Right atrium auricular region (tissue), 2 donors: ENCODE results near the gene PGLYRP4. TPM values are rescaled to one million over a fixed set of nuclear protein-coding genes. Genes with fewer than 3 reads are reported as not detected.

Experiments used
- DNase-seq: peaks from one replicate; pipeline ENCODE4 v3.0.0-alpha.2; 2019; ENCODE audit warnings: low spot score
- H3K27ac ChIP-seq, 2 donors: fragments of 200-600 bp; sonication (generic); 1 replicate in 1 of 2; 2 replicates in 1 of 2; pipeline ENCODE4 v1.5.1; 2016 to 2019
- H3K27me3 ChIP-seq, 2 donors: fragments of 200-600 bp; sonication (generic); one replicate each; pipeline versions ENCODE4 v1.5.1 to v1.6.0; 2017 to 2019
- H3K36me3 ChIP-seq: fragments of 200-600 bp; sonication (generic); one replicate; pipeline ENCODE4 v1.5.1; 2016
- H3K4me1 ChIP-seq, 2 donors: fragments of 200-600 bp; sonication (generic); one replicate each; pipeline versions ENCODE4 v1.5.1 to v1.6.0; 2017 to 2019
- H3K4me3 ChIP-seq, 2 donors: fragments of 200-600 bp; sonication (generic); 1 replicate in 1 of 2; 2 replicates in 1 of 2; pipeline ENCODE4 v1.5.1; 2017 to 2019; ENCODE audit warnings: mild to moderate bottlenecking in 1 of 2, moderate library complexity in 1 of 2
- H3K9me3 ChIP-seq, 2 donors: fragments of 200-600 bp; sonication (generic); one replicate each; pipeline ENCODE4 v1.5.1; 2019
- total RNA-seq, 2 donors: library from RNA; depleted of rRNA; stranded (reverse); fragments of >200 nt; gene quantifications; one replicate each; pipeline ENCODE4 v1.1.0, GENCODE V29; 2016
- TF ChIP-seq, protein P1 (sequence below), 2 donors: fragments of 200-600 bp; sonication (generic); IDR thresholded peaks; one replicate each; pipeline ENCODE4 v1.5.1; 2019; ENCODE audit warnings: antibody characterized with exemption in 2 of 2

Gene PGLYRP4
- total RNA-seq, 2 donors from 2014 or later, result not detected

DNA sequence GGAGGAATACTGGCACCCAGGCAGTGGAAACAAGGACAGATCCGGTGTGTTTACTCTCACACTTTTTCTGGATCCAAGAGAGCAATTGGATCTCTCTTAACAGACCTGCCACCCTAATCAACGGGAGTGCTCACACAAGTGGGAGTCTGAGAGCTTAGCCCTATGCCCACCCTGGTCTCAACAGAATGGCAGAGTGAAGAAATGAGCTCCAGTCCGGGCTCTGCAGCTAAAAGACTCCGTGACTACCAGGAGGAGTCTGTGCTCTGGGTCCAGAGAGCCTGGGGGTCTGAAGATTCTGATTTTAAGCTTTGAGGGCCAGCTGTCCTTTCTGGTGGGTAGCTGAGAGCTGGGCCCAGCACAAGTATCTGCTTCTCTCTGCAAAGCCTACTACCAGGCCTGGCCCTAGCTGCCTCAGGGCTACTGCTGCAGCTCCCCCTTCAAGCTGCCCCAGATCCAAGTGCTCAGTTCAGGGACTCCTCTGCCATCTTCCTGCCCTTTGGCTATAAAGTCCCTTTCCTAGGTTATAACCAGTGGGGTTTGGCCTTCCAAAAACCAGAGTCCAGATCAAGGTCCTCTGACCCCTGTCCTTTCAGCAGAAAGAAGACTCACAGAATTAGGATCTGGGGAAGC lies 13.0 kb upstream of the PGLYRP4 start:
- Histone ChIP-seq H3K27me3 (no peaks in the 10 kb centered on the region), H3K9me3 (no peaks in the 10 kb centered on the region), H3K4me3 (no peak overlapping the region), H3K4me1 (no peaks in the 10 kb centered on the region), H3K36me3 (no peaks in the 10 kb centered on the region), H3K27ac (no peak overlapping the region)
- DNase-seq, result no peak
- TF ChIP-seq, protein P1, sequence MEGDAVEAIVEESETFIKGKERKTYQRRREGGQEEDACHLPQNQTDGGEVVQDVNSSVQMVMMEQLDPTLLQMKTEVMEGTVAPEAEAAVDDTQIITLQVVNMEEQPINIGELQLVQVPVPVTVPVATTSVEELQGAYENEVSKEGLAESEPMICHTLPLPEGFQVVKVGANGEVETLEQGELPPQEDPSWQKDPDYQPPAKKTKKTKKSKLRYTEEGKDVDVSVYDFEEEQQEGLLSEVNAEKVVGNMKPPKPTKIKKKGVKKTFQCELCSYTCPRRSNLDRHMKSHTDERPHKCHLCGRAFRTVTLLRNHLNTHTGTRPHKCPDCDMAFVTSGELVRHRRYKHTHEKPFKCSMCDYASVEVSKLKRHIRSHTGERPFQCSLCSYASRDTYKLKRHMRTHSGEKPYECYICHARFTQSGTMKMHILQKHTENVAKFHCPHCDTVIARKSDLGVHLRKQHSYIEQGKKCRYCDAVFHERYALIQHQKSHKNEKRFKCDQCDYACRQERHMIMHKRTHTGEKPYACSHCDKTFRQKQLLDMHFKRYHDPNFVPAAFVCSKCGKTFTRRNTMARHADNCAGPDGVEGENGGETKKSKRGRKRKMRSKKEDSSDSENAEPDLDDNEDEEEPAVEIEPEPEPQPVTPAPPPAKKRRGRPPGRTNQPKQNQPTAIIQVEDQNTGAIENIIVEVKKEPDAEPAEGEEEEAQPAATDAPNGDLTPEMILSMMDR (IDR thresholded peaks at IDR 0.05), result no peak

DNA sequence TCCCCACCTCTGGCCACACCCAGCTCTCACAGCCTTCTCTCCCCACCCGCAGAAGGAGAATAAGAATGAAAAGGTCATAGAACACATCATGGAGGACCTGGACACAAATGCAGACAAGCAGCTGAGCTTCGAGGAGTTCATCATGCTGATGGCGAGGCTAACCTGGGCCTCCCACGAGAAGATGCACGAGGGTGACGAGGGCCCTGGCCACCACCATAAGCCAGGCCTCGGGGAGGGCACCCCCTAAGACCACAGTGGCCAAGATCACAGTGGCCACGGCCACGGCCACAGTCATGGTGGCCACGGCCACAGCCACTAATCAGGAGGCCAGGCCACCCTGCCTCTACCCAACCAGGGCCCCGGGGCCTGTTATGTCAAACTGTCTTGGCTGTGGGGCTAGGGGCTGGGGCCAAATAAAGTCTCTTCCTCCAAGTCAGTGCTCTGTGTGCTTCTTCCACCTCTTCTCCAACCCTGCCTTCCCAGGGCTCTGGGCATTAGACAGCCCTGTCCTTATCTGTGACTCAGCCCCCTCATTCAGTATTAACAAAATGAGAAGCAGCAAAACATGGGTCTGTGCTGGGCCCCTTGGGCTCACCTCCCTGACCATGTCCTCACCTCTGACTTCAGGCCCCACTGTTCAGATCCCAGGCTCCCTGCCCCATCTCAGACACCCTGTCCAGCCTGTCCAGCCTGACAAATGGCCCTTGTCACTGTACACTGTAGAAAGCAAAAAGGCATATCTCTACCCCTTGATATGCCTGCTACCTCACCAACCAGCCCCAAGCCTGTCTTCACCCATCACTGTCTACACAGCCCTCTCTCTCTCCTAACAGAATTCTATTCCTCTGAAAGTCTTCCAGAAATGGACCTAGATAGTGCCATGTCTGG lies 12.2 kb upstream of the PGLYRP4 start:
- Histone ChIP-seq H3K4me1 (no peaks in the 10 kb centered on the region), H3K27me3 (no peaks in the 10 kb centered on the region), H3K36me3 (no peaks in the 10 kb centered on the region), H3K9me3 (no peaks in the 10 kb centered on the region), H3K4me3 (no peak overlapping the region), H3K27ac (no peak overlapping the region)
- peak; percentile 28 for DNase-seq
- TF ChIP-seq, protein P1 (IDR thresholded peaks at IDR 0.05), result no peak

DNA sequence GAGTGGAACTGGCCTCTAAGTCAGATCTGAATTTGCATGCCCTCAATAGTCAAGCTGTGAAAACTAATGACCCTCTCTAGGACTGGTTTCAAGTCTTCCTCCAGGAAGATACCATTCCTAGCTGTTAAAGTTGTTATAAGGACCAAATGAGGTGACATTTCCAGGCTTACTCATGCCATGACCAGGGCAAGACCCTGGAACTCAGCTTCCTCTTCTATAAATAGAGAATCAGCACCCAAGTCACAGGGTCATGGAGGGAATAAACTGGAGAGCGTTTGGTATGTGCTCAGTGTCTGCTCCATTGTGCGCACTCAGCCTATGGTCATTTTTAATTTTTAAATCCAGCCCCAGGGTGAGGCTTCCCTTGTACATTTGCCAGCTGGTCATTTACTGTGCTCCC lies 11.5 kb upstream of the PGLYRP4 start:
- Histone ChIP-seq H3K36me3 (no peaks in the 10 kb centered on the region), H3K4me3 (no peak overlapping the region), H3K27me3 (no peaks in the 10 kb centered on the region), H3K27ac (no peak overlapping the region), H3K4me1 (no peaks in the 10 kb centered on the region), H3K9me3 (no peaks in the 10 kb centered on the region)
- TF ChIP-seq, protein P1 (IDR thresholded peaks at IDR 0.05), result no peak
- no peak for DNase-seq

DNA sequence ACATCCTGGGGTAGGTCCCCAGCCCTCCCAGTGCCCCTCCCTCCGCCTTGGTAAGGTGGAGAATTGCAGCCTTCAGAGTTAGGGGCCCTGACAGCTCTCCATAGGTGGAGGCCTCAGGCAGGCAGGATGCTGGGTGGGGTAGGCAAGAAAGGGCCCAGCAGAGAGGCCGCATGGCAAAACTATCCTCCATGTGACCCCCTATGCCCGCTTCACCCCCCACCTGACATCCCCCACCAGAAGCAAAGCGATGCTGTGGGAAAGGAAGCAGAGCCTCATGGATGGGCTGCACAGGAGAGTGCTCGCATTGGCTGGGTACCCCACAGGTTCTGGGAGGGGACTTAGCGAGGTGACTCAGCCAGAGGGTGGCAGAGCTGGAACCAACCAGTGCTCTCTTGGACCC lies 10.6 kb upstream of the PGLYRP4 start:
- Histone ChIP-seq H3K4me3 (no peak overlapping the region), H3K9me3 (no peaks in the 10 kb centered on the region), H3K4me1 (no peaks in the 10 kb centered on the region), H3K27me3 (no peaks in the 10 kb centered on the region), H3K36me3 (no peaks in the 10 kb centered on the region), H3K27ac (no peak overlapping the region)
- DNase-seq, result peak; percentile 51
- TF ChIP-seq, protein P1 (IDR thresholded peaks at IDR 0.05), result no peak

DNA sequence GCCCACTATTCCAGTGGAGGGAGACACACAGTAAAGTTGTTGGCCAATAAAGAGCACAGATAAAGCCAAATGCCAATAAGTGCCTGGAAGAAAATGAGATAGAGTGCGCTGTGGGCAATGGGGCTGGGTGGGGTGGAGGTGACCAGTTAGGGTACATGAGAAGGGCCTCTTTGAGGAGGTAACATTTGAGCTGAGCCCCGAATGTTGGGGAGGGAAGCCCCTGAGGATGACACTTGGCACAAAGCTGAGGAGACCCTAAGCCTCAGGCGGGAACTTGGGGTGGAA lies 10.0 kb upstream of the PGLYRP4 start:
- Histone ChIP-seq H3K4me1 (no peaks in the 10 kb centered on the region), H3K36me3 (no peaks in the 10 kb centered on the region), H3K9me3 (no peaks in the 10 kb centered on the region), H3K27me3 (no peaks in the 10 kb centered on the region), H3K4me3 (peak overlapping the region in 1 of 2 donors; percentile 4), H3K27ac (no peak overlapping the region)
- peak; percentile 11 for DNase-seq
- TF ChIP-seq, protein P1 (IDR thresholded peaks at IDR 0.05), result no peak
